Measurements from ENCODE around the gene HYPK.
A peak's percentile ranks its signal among the peaks of the same experiment; 100 is the strongest.

Gene HYPK

GRCh38 chr15:43775411-43775965 lies 24.9 kb upstream of the HYPK start:
- Histone ChIP-seq H4K91ac (ENCODE audit: low read length) (no peak overlapping the region), H3K27me3 (ENCODE audit: control insufficient read depth in 1 of 2, insufficient read depth in 1 of 2, low read length in 2 of 2) (no peaks in the 10 kb centered on the region), H2BK15ac (ENCODE audit: low read depth, poor library complexity, severe bottlenecking) (no peak overlapping the region), H2BK12ac (ENCODE audit: low read length in 2 of 2) (no peak overlapping the region), H3K4me3 (ENCODE audit: insufficient read depth in 1 of 2, low read depth in 1 of 2, low read length in 2 of 2) (no peak overlapping the region), H2AK5ac (ENCODE audit: low read length, severe bottlenecking) (no peak overlapping the region), H3K4me2 (ENCODE audit: low read length, poor library complexity, severe bottlenecking) (no peak overlapping the region), H3K9ac (ENCODE audit: low read length) (no peak overlapping the region), H2BK5ac (ENCODE audit: low read depth, low read length, poor library complexity, severe bottlenecking) (no peak overlapping the region), H3K14ac (ENCODE audit: low read length in 2 of 2) (no peak overlapping the region), H3K9me3 (ENCODE audit: control insufficient read depth, low read length) (no peaks in the 10 kb centered on the region), H3K36me3 (ENCODE audit: control insufficient read depth in 1 of 2, insufficient read depth in 2 of 2, low read depth in 1 of 2, low read length in 2 of 2) (peaks cover 17 to 40% of the 10 kb centered on the region in 2 experiments), H4K8ac (ENCODE audit: low read length) (no peak overlapping the region), H3K4me1 (ENCODE audit: control insufficient read depth, insufficient read depth, low read depth, low read length) (peaks cover 14% of the 10 kb centered on the region), H3K23ac (ENCODE audit: low read length in 2 of 2) (no peak overlapping the region), H2BK120ac (ENCODE audit: low read depth, low read length) (no peak overlapping the region), H3K27ac (ENCODE audit: low read length, poor library complexity, severe bottlenecking) (no peak overlapping the region), H3K18ac (ENCODE audit: low read depth in 1 of 2, low read length in 2 of 2) (no peak overlapping the region), H2AFZ (ENCODE audit: low read depth, low read length) (no peak overlapping the region), H3K4ac (ENCODE audit: low read depth in 1 of 2, low read length in 2 of 2) (no peak overlapping the region), H3K79me1 (replicated peaks; ENCODE audit: low read length, poor library complexity, severe bottlenecking) (peaks cover 2% of the 10 kb centered on the region)
- peak; percentile 58 for DNase-seq
- 100% methylated on average over 1 of the region's 1 CpG for WGBS

DNA sequence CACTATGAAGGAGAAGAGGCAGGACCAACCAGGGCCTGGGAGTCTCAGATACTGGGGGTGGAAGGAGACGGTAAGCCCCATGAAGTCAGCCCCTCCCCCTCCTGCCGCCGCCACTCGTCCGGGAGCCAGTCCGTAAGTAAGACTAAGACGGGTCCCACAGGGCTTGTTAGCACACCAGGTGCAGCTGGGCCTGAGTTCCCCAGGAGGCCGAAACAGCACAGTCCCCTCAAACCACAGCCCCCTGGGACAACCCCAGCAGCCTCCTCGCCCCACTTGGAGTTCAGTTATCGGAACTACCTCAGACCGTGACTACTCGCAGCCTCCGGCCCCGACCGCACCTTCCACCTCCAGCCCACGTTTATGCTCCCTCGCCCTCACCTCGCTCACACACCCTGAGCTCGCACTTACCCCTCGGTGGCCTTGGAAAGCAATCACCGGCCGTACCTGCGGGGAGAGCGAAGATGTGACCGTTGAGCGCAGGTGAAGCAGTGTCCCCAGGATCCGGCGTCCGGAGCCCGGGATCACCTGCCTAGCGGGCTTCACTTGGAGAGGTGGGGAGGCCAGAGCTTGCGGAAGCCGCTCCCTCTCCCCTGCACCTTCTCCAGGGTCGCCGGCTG lies 24.2 kb upstream of the HYPK start:
- Histone ChIP-seq H2BK12ac (ENCODE audit: low read length in 2 of 2) (peak overlapping the region in 1 of 2 experiments; percentile 32), H3K27me3 (ENCODE audit: control insufficient read depth in 1 of 2, insufficient read depth in 1 of 2, low read length in 2 of 2) (no peaks in the 10 kb centered on the region), H3K9ac (ENCODE audit: low read length) (peak overlapping the region; percentile 74), H3K4ac (ENCODE audit: low read depth in 1 of 2, low read length in 2 of 2) (no peak overlapping the region), H3K14ac (ENCODE audit: low read length in 2 of 2) (peak overlapping the region in 1 of 2 experiments; percentile 73), H3K23ac (ENCODE audit: low read length in 2 of 2) (peak overlapping the region in 1 of 2 experiments; percentile 75), H3K18ac (ENCODE audit: low read depth in 1 of 2, low read length in 2 of 2) (peak overlapping the region in 1 of 2 experiments; percentile 79), H4K91ac (ENCODE audit: low read length) (no peak overlapping the region), H3K4me3 (ENCODE audit: insufficient read depth in 1 of 2, low read depth in 1 of 2, low read length in 2 of 2) (peak overlapping the region; percentile 56 to 87), H2BK15ac (ENCODE audit: low read depth, poor library complexity, severe bottlenecking) (no peak overlapping the region), H2AK5ac (ENCODE audit: low read length, severe bottlenecking) (no peak overlapping the region), H2BK5ac (ENCODE audit: low read depth, low read length, poor library complexity, severe bottlenecking) (no peak overlapping the region), H2AFZ (ENCODE audit: low read depth, low read length) (peak overlapping the region; percentile 32), H3K27ac (ENCODE audit: low read length, poor library complexity, severe bottlenecking) (no peak overlapping the region), H3K4me2 (ENCODE audit: low read length, poor library complexity, severe bottlenecking) (peak overlapping the region; percentile 65), H3K4me1 (ENCODE audit: control insufficient read depth, insufficient read depth, low read depth, low read length) (peaks cover 14% of the 10 kb centered on the region), H3K9me3 (ENCODE audit: control insufficient read depth, low read length) (no peaks in the 10 kb centered on the region), H2BK120ac (ENCODE audit: low read depth, low read length) (no peak overlapping the region), H3K79me1 (replicated peaks; ENCODE audit: low read length, poor library complexity, severe bottlenecking) (peaks cover 2% of the 10 kb centered on the region), H3K36me3 (ENCODE audit: control insufficient read depth in 1 of 2, insufficient read depth in 2 of 2, low read depth in 1 of 2, low read length in 2 of 2) (peaks cover 14 to 32% of the 10 kb centered on the region in 2 experiments), H4K8ac (ENCODE audit: low read length) (no peak overlapping the region)
- DNase-seq = no peak
- WGBS = 11% methylated on average over 26 of the region's 35 CpGs

DNA sequence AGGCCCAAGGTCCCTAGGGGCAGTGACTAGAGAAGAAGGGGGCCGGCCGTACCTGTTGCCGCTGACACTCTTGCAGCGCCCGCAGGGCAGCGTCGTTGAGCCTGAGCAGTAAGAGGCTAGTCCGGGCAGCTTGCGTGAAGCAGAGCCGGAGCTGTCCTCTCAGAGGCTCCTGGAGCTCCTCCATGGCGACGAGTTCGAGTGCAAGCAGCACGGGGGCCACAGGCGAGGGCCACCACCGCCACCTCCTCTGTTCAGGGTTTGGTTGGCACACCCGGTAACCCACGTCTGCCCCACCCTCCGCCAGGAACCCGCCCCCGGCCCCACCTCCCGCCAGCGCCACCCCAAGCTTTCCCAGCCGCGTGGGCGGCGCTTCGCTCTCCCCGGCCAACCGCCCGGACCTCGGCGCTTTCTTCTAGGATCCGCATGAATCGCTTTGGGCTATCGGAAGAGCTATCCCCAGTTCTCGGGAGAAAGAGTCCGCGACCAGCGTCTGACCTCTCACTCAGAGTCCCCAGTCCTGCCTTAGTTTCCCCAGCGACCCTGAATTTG lies 23.6 kb upstream of the HYPK start, which contains the start of gene ELL3:
Gene ELL3 (minus strand): TSS at position 249 of the 549 bp plus-strand sequence. CDS start 65 bp downstream, at position 184.
- no peak within 1 kb of the TSS for H4K91ac ChIP-seq (ENCODE audit: low read length)
- no peak within 1 kb of the TSS for H2AK5ac ChIP-seq (ENCODE audit: low read length, severe bottlenecking)
- H3K23ac ChIP-seq (ENCODE audit: low read length in 2 of 2) = peak within 1 kb of the TSS in 1 of 2 experiments; percentile 75
- H2BK120ac ChIP-seq (ENCODE audit: low read depth, low read length) = no peak within 1 kb of the TSS
- H2AFZ ChIP-seq (ENCODE audit: low read depth, low read length) = peak within 1 kb of the TSS; percentile 32
- H3K4me1 ChIP-seq (ENCODE audit: control insufficient read depth, insufficient read depth, low read depth, low read length) = peaks cover 14% of the 10 kb centered on the region
- H3K9ac ChIP-seq (ENCODE audit: low read length) = peak within 1 kb of the TSS; percentile 86
- peak within 1 kb of the TSS; percentile 95 for H3K4me2 ChIP-seq (ENCODE audit: low read length, poor library complexity, severe bottlenecking)
- H3K4ac ChIP-seq (ENCODE audit: low read depth in 1 of 2, low read length in 2 of 2) = peak within 1 kb of the TSS in 1 of 2 experiments; percentile 67
- peak within 1 kb of the TSS; percentile 36 for H2BK15ac ChIP-seq (ENCODE audit: low read depth, poor library complexity, severe bottlenecking)
- peak within 1 kb of the TSS; percentile 30 to 86 for H2BK12ac ChIP-seq (ENCODE audit: low read length in 2 of 2)
- no peaks in the 10 kb centered on the region for H3K27me3 ChIP-seq (ENCODE audit: control insufficient read depth in 1 of 2, insufficient read depth in 1 of 2, low read length in 2 of 2)
- H4K8ac ChIP-seq (ENCODE audit: low read length) = peak within 1 kb of the TSS; percentile 87
- H3K14ac ChIP-seq (ENCODE audit: low read length in 2 of 2) = peak within 1 kb of the TSS in 1 of 2 experiments; percentile 94
- peak within 1 kb of the TSS; percentile 34 for H3K27ac ChIP-seq (ENCODE audit: low read length, poor library complexity, severe bottlenecking)
- no peak within 1 kb of the TSS for H2BK5ac ChIP-seq (ENCODE audit: low read depth, low read length, poor library complexity, severe bottlenecking)
- peak within 1 kb of the TSS; percentile 60 to 91 for H3K18ac ChIP-seq (ENCODE audit: low read depth in 1 of 2, low read length in 2 of 2)
- H3K36me3 ChIP-seq (ENCODE audit: control insufficient read depth in 1 of 2, insufficient read depth in 2 of 2, low read depth in 1 of 2, low read length in 2 of 2) = peaks cover 12 to 27% of the 10 kb centered on the region in 2 experiments
- peak within 1 kb of the TSS; percentile 56 to 87 for H3K4me3 ChIP-seq (ENCODE audit: insufficient read depth in 1 of 2, low read depth in 1 of 2, low read length in 2 of 2)
- DNase-seq = no peak
- WGBS = under 1% methylated on average over 38 of the region's 41 CpGs
- H3K79me1 ChIP-seq (replicated peaks; ENCODE audit: low read length, poor library complexity, severe bottlenecking) = no peaks in the 10 kb centered on the region
- H3K9me3 ChIP-seq (ENCODE audit: control insufficient read depth, low read length) = no peaks in the 10 kb centered on the region

DNA sequence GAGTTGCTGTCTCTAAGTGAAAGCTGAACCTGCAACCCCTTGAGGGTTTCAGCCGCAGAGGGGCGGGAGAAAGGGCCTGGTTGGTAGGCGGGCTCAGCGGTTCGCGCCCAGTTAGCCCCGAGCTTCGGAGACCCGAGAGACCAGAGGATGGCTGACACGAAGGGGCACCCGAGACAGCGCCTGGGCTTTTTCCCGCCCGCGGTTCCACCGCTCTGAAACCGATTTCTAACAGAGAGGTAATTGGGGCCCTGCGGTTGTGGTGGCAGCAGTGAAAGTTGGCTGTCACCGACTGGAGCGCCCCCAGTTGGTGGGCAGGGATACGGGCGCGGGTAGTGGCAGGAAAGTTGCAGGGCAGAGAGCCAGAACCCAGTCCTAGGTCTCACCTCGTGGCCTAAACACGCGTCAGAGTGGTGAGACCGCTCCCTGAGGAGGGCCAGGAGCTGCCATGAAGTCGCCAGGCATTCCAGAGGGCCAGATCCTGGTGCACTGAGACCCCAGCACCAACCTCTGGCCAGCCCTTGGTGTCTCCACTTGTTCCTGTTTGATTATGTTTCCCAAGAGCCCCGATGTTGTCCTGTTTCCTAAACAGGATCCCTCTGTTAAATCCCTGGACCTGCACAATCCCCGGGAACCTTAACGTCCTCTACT lies 23.0 kb upstream of the HYPK start:
- H3K4me2 ChIP-seq (ENCODE audit: low read length, poor library complexity, severe bottlenecking) = peak overlapping the region; percentile 95
- no peaks in the 10 kb centered on the region for H3K9me3 ChIP-seq (ENCODE audit: control insufficient read depth, low read length)
- peak overlapping the region; percentile 30 to 86 for H2BK12ac ChIP-seq (ENCODE audit: low read length in 2 of 2)
- peak overlapping the region; percentile 56 to 87 for H3K4me3 ChIP-seq (ENCODE audit: insufficient read depth in 1 of 2, low read depth in 1 of 2, low read length in 2 of 2)
- H2AK5ac ChIP-seq (ENCODE audit: low read length, severe bottlenecking) = no peak overlapping the region
- no peaks in the 10 kb centered on the region for H3K27me3 ChIP-seq (ENCODE audit: control insufficient read depth in 1 of 2, insufficient read depth in 1 of 2, low read length in 2 of 2)
- peak overlapping the region; percentile 87 for H4K8ac ChIP-seq (ENCODE audit: low read length)
- H2BK5ac ChIP-seq (ENCODE audit: low read depth, low read length, poor library complexity, severe bottlenecking) = no peak overlapping the region
- H3K36me3 ChIP-seq (ENCODE audit: control insufficient read depth in 1 of 2, insufficient read depth in 2 of 2, low read depth in 1 of 2, low read length in 2 of 2) = peaks cover 11 to 21% of the 10 kb centered on the region in 2 experiments
- no peak overlapping the region for H3K23ac ChIP-seq (ENCODE audit: low read length in 2 of 2)
- peak overlapping the region; percentile 34 for H3K27ac ChIP-seq (ENCODE audit: low read length, poor library complexity, severe bottlenecking)
- no peaks in the 10 kb centered on the region for H3K79me1 ChIP-seq (replicated peaks; ENCODE audit: low read length, poor library complexity, severe bottlenecking)
- H3K4me1 ChIP-seq (ENCODE audit: control insufficient read depth, insufficient read depth, low read depth, low read length) = peaks cover 14% of the 10 kb centered on the region
- H2BK120ac ChIP-seq (ENCODE audit: low read depth, low read length) = no peak overlapping the region
- no peak overlapping the region for H4K91ac ChIP-seq (ENCODE audit: low read length)
- peak overlapping the region; percentile 60 to 91 for H3K18ac ChIP-seq (ENCODE audit: low read depth in 1 of 2, low read length in 2 of 2)
- H2BK15ac ChIP-seq (ENCODE audit: low read depth, poor library complexity, severe bottlenecking) = peak overlapping the region; percentile 36
- peak overlapping the region in 1 of 2 experiments; percentile 67 for H3K4ac ChIP-seq (ENCODE audit: low read depth in 1 of 2, low read length in 2 of 2)
- WGBS = 6% methylated on average over 31 of the region's 31 CpGs
- H3K9ac ChIP-seq (ENCODE audit: low read length) = peak overlapping the region; percentile 86
- H2AFZ ChIP-seq (ENCODE audit: low read depth, low read length) = peak overlapping the region; percentile 30
- H3K14ac ChIP-seq (ENCODE audit: low read length in 2 of 2) = peak overlapping the region in 1 of 2 experiments; percentile 94
- DNase-seq = peak; percentile 87

Measured in mesenchymal stem cell (in vitro differentiated cells and primary cell).